CD8-positive, alpha-beta memory T cell (primary cell): ENCODE data around the gene CD2AP. TPM values are rescaled to one million over a fixed set of nuclear protein-coding genes. Genes with fewer than 3 reads are reported as not detected.

Experiments
- CTCF ChIA-PET: fragments of 350-600 bp; sonication (Branson Sonifier 250); formaldehyde crosslinking; loops from one replicate; lab custom pipeline; 2021; ENCODE audit warnings: antibody characterized with exemption; lab: Charles Lee
- POLR2A ChIA-PET: fragments of 350-600 bp; sonication (Branson Sonifier 250); formaldehyde crosslinking; loops from one replicate; lab custom pipeline; 2021; ENCODE audit warnings: antibody characterized with exemption; lab: Charles Lee
- DNase-seq, 5 donors: peaks; one replicate each; pipeline versions ENCODE4 v3.0.0 to v3.0.0-alpha.2; 2020 to 2022; ENCODE audit warnings: mixed read lengths in 1 of 5
- H3K27ac ChIP-seq: one replicate; pipeline ENCODE4 v1.7.0; 2013; ENCODE audit warnings: low read depth, mild to moderate bottlenecking, low read length, moderate library complexity
- H3K27me3 ChIP-seq: 2 replicates; pipeline ENCODE4 v1.7.0; 2013; ENCODE audit warnings: low read length, mild to moderate bottlenecking; ENCODE audit not compliant: insufficient read depth, poor library complexity, severe bottlenecking
- H3K36me3 ChIP-seq: 2 replicates; pipeline ENCODE4 v1.7.0; 2013; ENCODE audit warnings: mild to moderate bottlenecking, low read length, moderate library complexity; ENCODE audit not compliant: insufficient read depth
- H3K4me1 ChIP-seq: 2 replicates; pipeline ENCODE4 v1.7.0; 2013; ENCODE audit warnings: mild to moderate bottlenecking, low read length, moderate library complexity; ENCODE audit not compliant: insufficient read depth
- H3K4me3 ChIP-seq: 2 replicates; pipeline ENCODE4 v1.7.0; 2013; ENCODE audit warnings: mild to moderate bottlenecking, low read length
- H3K9me3 ChIP-seq: 2 replicates; pipeline ENCODE4 v1.7.0; 2013; ENCODE audit warnings: mild to moderate bottlenecking, low read length
- H3K27ac Mint-ChIP-seq, 8 donors: one replicate each; pipeline ENCODE4 v1.8.0; 2020 to 2021; ENCODE audit warnings: mixed read lengths in 8 of 8, mild to moderate bottlenecking in 6 of 8, inconsistent platforms in 3 of 8, moderate library complexity in 3 of 8
- H3K27me3 Mint-ChIP-seq, 2 donors: one replicate each; pipeline ENCODE4 v1.8.0; 2020 to 2021; ENCODE audit warnings: mixed read lengths in 2 of 2, mild to moderate bottlenecking in 1 of 2, moderate library complexity in 1 of 2
- H3K36me3 Mint-ChIP-seq, 3 donors: one replicate each; pipeline ENCODE4 v1.8.0; 2020 to 2021; ENCODE audit warnings: mixed read lengths in 3 of 3, inconsistent platforms in 1 of 3, mild to moderate bottlenecking in 1 of 3
- H3K4me1 Mint-ChIP-seq, 3 donors: one replicate each; pipeline ENCODE4 v1.8.0; 2020 to 2021; ENCODE audit warnings: mixed read lengths in 3 of 3, inconsistent platforms in 1 of 3, mild to moderate bottlenecking in 1 of 3
- H3K4me3 Mint-ChIP-seq, 7 donors: one replicate each; pipeline ENCODE4 v1.8.0; 2020 to 2021; ENCODE audit warnings: mixed read lengths in 7 of 7, mild to moderate bottlenecking in 6 of 7, moderate library complexity in 4 of 7, inconsistent platforms in 2 of 7
- H3K9me3 Mint-ChIP-seq, 5 donors: one replicate each; pipeline ENCODE4 v1.8.0; 2020 to 2022; ENCODE audit warnings: mixed read lengths in 5 of 5, mild to moderate bottlenecking in 3 of 5, moderate library complexity in 2 of 5, inconsistent platforms in 1 of 5
- polyA plus RNA-seq: library from polyadenylated mRNA; unstranded; fragments of 300-500 nt; fragmentation: Illumina TruSeq; gene quantifications from one replicate; pipeline ENCODE4 v1.2.3, GENCODE V29; 2021
- total RNA-seq, 2 experiments: library from RNA; stranded (reverse); gene quantifications; one replicate each; pipeline ENCODE4 v1.2.3, GENCODE V29; 2021

The CD2AP gene
- total and polyA plus RNA-seq, 3 experiments from 2014 or later, result 9.3 to 30.7 (median 28.8) TPM

DNA sequence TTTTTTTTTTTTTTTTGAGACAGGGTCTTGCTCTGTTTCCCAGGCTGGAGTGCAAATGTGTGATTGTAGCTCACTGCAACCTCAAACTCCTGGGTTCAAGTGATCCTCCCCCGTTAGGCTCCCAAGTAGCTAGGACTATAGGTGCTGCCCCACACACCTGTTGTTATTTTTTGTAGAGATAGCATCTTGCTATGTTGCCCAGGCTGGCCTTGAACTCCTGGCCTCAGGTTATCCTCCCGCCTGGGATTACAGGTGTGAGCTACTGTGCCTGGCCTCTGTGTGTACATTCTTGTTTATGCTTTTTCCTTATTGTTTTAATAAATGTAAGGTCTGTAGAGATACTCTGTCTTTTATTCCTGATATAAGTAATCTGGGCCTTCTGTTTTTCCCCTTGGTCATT lies 14.8 kb downstream of the CD2AP start:
- H3K27me3 Mint-ChIP-seq, result no peaks in the 10 kb centered on the region
- no peaks in the 10 kb centered on the region for H3K9me3 Mint-ChIP-seq
- H3K27ac ChIP-seq, result no peak overlapping the region
- no peak overlapping the region for H3K4me3 Mint-ChIP-seq
- H3K36me3 Mint-ChIP-seq, result no peaks in the 10 kb centered on the region
- DNase-seq, result no peak
- H3K4me3 ChIP-seq, result no peak overlapping the region
- peaks cover 3% of the 10 kb centered on the region for H3K4me1 ChIP-seq
- H3K4me1 Mint-ChIP-seq, result peaks cover 64 to 81% (median 75%) of the 10 kb centered on the region in 3 donors
- POLR2A ChIA-PET, result interaction anchor here (0.7 kb wide), 1 partner anchor 51 kb away, joined by 16 read pairs; no protein-coding TSS in a partner anchor
- H3K27me3 ChIP-seq, result no peaks in the 10 kb centered on the region
- H3K27ac Mint-ChIP-seq, result no peak overlapping the region
- CTCF ChIA-PET, result interaction anchor here (1.2 kb wide), 1 partner anchor 14 kb away, joined by 4 read pairs; no protein-coding TSS in a partner anchor
- H3K36me3 ChIP-seq, result no peaks in the 10 kb centered on the region
- H3K9me3 ChIP-seq, result no peaks in the 10 kb centered on the region

DNA sequence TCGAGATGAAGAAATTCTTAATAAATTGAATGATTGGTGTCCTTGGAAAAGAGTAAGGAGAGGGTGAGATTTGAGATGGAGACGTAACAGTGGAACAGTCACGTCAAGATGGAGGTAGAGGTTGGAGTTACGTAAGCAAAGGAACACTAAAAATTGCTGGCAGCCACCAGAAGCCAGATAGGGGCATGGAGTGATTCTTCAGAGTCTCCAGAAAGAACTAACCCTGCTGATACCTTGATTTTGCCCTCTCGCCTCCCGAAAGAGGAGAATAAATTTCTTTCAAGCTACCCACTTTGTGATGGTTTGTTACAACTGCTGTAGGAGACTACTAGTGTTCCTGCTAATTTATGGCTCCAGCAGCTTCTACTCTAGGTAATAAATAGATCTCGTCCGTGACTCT lies 17.6 kb downstream of the CD2AP start:
- POLR2A ChIA-PET, result no interaction called here
- no peak overlapping the region for H3K4me3 Mint-ChIP-seq
- no peak overlapping the region for H3K27ac ChIP-seq
- no peaks in the 10 kb centered on the region for H3K9me3 Mint-ChIP-seq
- CTCF ChIA-PET, result no interaction called here
- H3K4me3 ChIP-seq, result no peak overlapping the region
- peaks cover 13% of the 10 kb centered on the region for H3K4me1 ChIP-seq
- no peaks in the 10 kb centered on the region for H3K27me3 ChIP-seq
- H3K4me1 Mint-ChIP-seq, result peaks cover 76 to 94% (median 93%) of the 10 kb centered on the region in 3 donors
- no peaks in the 10 kb centered on the region for H3K9me3 ChIP-seq
- no peaks in the 10 kb centered on the region for H3K27me3 Mint-ChIP-seq
- peaks cover 0 to 1% (median 0%) of the 10 kb centered on the region in 3 donors for H3K36me3 Mint-ChIP-seq
- H3K36me3 ChIP-seq, result no peaks in the 10 kb centered on the region
- H3K27ac Mint-ChIP-seq, result no peak overlapping the region
- DNase-seq, result no peak

DNA sequence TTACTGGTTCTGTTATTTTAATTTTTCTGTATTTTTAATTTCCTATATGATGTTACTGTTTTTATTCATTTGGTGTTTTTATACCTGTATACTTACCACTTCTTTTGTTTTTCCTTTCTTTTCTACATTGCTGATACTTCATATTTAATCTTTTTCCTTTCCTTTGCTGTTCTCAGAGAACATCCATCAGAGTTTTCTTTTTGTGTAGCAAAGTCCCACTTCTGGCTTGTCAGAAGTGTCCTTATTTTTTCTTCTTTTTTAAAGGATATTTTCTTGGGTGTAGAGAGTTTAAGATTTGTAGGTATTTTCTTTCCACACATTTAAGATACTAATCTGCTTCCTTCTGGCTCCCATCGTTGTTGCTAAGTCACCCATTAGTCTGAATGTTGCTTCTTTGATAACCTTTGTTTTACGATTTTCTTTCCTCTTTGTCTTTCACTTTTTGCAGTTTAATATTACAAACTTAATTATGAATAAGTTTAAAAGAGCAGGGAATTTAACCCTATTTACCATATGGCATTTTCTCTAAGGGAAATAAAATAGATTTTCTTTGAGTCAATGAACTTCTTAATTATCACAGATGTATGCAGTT lies 18.5 kb downstream of the CD2AP start:
- Mint-ChIP-seq H3K36me3 (peaks cover 0 to 1% (median 0%) of the 10 kb centered on the region in 3 donors), H3K9me3 (no peaks in the 10 kb centered on the region), H3K4me1 (peaks cover 72 to 93% (median 91%) of the 10 kb centered on the region in 3 donors), H3K4me3 (no peak overlapping the region), H3K27me3 (no peaks in the 10 kb centered on the region), H3K27ac (peak overlapping the region in 2 of 8 donors; percentile 19 to 34)
- Histone ChIP-seq H3K4me1 (peaks cover 15% of the 10 kb centered on the region), H3K27me3 (no peaks in the 10 kb centered on the region), H3K9me3 (no peaks in the 10 kb centered on the region), H3K27ac (no peak overlapping the region), H3K4me3 (no peak overlapping the region), H3K36me3 (no peaks in the 10 kb centered on the region)
- DNase-seq, result no peak
- POLR2A ChIA-PET, result no interaction called here
- CTCF ChIA-PET, result no interaction called here

DNA sequence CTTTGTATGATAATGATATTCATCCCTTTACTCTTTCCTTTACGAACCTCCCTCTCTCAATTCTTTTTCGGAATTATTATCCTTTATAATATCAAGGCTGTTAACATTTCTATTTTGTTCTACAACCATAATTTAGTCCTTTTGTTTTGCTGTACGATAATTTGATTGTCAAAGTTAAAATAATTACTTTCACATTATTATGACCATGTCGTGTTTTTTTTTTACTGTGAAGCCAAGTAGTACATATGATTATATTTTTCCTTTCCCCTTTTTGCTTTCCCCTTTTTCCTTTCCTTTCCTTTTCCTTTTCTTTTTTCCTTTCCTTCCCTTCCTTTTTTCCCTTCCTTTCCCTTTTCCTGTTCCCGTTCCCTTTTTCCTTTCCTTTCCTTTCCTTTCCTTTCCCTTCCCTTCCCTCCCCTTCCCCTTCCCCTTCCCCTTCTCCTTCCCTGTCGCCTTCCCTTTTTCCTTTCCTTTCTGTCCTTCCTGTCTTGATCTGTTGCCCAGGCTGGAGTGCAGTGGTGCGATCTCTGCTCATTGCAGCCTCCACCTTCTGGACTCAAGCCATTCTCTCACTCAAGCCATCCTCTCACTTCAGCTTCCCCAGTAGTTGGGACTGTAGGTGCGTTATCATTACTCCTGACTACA lies 19.5 kb downstream of the CD2AP start:
- no peaks in the 10 kb centered on the region for H3K27me3 Mint-ChIP-seq
- Histone ChIP-seq H3K27me3 (no peaks in the 10 kb centered on the region), H3K4me1 (peaks cover 15% of the 10 kb centered on the region), H3K27ac (no peak overlapping the region), H3K9me3 (no peaks in the 10 kb centered on the region), H3K36me3 (no peaks in the 10 kb centered on the region), H3K4me3 (no peak overlapping the region)
- DNase-seq, result no peak
- H3K9me3 Mint-ChIP-seq, result no peaks in the 10 kb centered on the region
- peaks cover 0 to 1% (median 0%) of the 10 kb centered on the region in 3 donors for H3K36me3 Mint-ChIP-seq
- H3K4me1 Mint-ChIP-seq, result peaks cover 77 to 98% (median 95%) of the 10 kb centered on the region in 3 donors
- peak overlapping the region in 1 of 7 donors; percentile 13 for H3K4me3 Mint-ChIP-seq
- ChIA-PET CTCF (no interaction called here), POLR2A (no interaction called here)
- peak overlapping the region in 2 of 8 donors; percentile 19 to 29 for H3K27ac Mint-ChIP-seq

DNA sequence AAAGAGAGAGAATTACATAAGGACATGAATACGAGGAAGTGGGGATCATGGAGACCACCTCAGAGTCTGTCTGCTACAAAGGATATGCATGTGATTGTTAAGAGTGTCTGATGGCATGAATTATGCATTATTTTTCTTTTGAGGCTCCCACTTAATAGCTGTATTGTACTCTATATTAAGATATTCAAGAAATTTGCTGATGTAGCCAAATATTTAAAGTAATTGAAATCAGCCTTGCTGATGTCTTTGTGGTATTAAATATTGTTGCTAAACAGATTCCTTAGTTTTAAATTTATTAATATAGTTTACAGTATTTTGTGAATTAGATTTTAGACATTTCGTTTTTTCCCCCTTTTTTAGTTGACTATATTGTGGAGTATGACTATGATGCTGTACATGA lies 25.3 kb downstream of the CD2AP start:
- Histone ChIP-seq H3K4me1 (peaks cover 12% of the 10 kb centered on the region), H3K27ac (no peak overlapping the region), H3K27me3 (no peaks in the 10 kb centered on the region), H3K4me3 (no peak overlapping the region), H3K9me3 (no peaks in the 10 kb centered on the region), H3K36me3 (peaks cover 7% of the 10 kb centered on the region)
- POLR2A ChIA-PET, result no interaction called here
- DNase-seq, result no peak
- Mint-ChIP-seq H3K36me3 (peaks cover 14 to 23% (median 18%) of the 10 kb centered on the region in 3 donors), H3K4me1 (peaks cover 44 to 66% (median 59%) of the 10 kb centered on the region in 3 donors), H3K27ac (peak overlapping the region in 3 of 8 donors; percentile 17 to 77 (median 35)), H3K9me3 (no peaks in the 10 kb centered on the region), H3K4me3 (peak overlapping the region in 1 of 7 donors; percentile 35), H3K27me3 (no peaks in the 10 kb centered on the region)
- CTCF ChIA-PET, result no interaction called here

DNA sequence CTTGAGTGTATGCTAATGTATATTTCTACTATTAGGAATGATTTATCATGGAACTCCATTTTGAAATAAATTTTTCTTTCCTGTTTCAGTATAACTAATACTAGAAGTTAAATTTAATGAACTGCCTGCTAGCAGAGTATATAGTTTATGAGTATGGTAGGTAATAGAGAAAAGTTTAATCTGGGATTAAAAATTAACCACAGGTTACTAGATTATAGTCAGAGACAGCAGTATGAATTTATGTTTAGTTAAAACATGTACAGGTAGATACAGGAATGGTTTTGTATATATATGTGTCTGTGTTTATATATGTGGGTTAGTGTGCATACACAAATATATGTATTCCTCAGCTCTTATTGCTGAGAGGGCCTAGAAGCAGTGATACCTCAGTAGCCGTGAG lies 32.3 kb downstream of the CD2AP start:
- H3K27ac Mint-ChIP-seq, result no peak overlapping the region
- H3K27me3 Mint-ChIP-seq, result no peaks in the 10 kb centered on the region
- ChIA-PET CTCF (no interaction called here), POLR2A (no interaction called here)
- Histone ChIP-seq H3K4me1 (no peaks in the 10 kb centered on the region), H3K27ac (no peak overlapping the region), H3K36me3 (no peaks in the 10 kb centered on the region), H3K9me3 (no peaks in the 10 kb centered on the region), H3K27me3 (no peaks in the 10 kb centered on the region), H3K4me3 (no peak overlapping the region)
- no peak for DNase-seq
- peaks cover 18 to 53% (median 44%) of the 10 kb centered on the region in 3 donors for H3K36me3 Mint-ChIP-seq
- H3K9me3 Mint-ChIP-seq, result peaks cover 0 to 9% (median 7%) of the 10 kb centered on the region in 5 donors
- H3K4me3 Mint-ChIP-seq, result no peak overlapping the region
- peaks cover 22 to 57% (median 29%) of the 10 kb centered on the region in 3 donors for H3K4me1 Mint-ChIP-seq

DNA sequence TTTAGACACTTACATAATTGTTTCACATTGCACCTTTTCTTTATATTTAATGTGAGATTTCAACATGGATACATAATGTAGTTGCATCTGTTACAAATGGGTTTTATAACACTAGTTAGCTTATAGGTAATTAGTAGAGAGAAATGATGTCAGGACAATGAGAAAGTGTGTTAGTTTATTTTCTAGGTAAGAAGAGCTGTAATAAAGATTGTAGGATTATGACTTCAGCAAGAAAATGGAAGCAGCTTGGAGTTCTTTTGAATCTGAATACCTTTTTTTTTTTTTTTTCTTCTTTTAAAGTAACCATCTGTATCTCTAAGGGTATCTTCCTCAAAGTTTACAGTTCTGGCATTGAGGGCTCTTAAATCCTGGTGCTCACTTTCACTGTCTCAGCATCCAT lies 35.3 kb downstream of the CD2AP start:
- H3K27ac ChIP-seq, result no peak overlapping the region
- no peaks in the 10 kb centered on the region for H3K9me3 ChIP-seq
- ChIA-PET CTCF (interaction anchor here (1.2 kb wide), 1 partner anchor 119 kb away, joined by 3 read pairs; no protein-coding TSS in a partner anchor), POLR2A (no interaction called here)
- Mint-ChIP-seq H3K36me3 (peaks cover 10 to 53% (median 30%) of the 10 kb centered on the region in 3 donors), H3K27me3 (no peaks in the 10 kb centered on the region), H3K4me3 (no peak overlapping the region), H3K27ac (no peak overlapping the region), H3K4me1 (peaks cover 26 to 65% (median 45%) of the 10 kb centered on the region in 3 donors), H3K9me3 (peaks cover 0 to 9% (median 7%) of the 10 kb centered on the region in 5 donors)
- H3K4me1 ChIP-seq, result no peaks in the 10 kb centered on the region
- H3K36me3 ChIP-seq, result no peaks in the 10 kb centered on the region
- no peak overlapping the region for H3K4me3 ChIP-seq
- H3K27me3 ChIP-seq, result no peaks in the 10 kb centered on the region
- DNase-seq, result no peak

DNA sequence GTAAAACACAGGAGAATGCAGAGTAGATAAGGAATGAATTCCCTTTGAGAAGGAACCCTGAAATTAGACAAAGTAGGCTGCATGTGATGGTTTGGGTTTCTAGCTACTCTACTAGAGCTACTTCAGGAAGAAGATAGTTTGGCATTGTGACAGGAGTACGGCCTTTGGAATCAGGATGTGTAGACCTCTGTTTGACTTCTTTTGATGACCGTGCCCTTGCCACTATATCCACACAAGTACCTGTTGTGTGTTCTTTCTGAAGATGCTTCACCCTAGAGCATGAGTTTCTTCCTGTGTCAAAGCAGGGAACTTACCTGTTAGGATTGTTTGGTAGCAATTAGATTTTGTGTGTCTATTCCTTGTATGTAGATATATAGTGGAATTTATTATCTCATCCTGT lies 41.7 kb downstream of the CD2AP start:
- H3K36me3 ChIP-seq, result no peaks in the 10 kb centered on the region

More for the DNA sequence above, 41.7 kb downstream of the CD2AP start:
- Mint-ChIP-seq H3K4me3 (no peak overlapping the region), H3K9me3 (no peaks in the 10 kb centered on the region), H3K4me1 (peaks cover 41 to 78% (median 67%) of the 10 kb centered on the region in 3 donors), H3K27ac (no peak overlapping the region), H3K27me3 (peaks cover 0 to 5% of the 10 kb centered on the region in 2 donors), H3K36me3 (peaks cover 0 to 13% (median 3%) of the 10 kb centered on the region in 3 donors)
- Histone ChIP-seq H3K27ac (no peak overlapping the region), H3K9me3 (no peaks in the 10 kb centered on the region), H3K4me3 (no peak overlapping the region), H3K27me3 (no peaks in the 10 kb centered on the region), H3K4me1 (no peaks in the 10 kb centered on the region)
- POLR2A ChIA-PET, result no interaction called here
- CTCF ChIA-PET, result no interaction called here
- DNase-seq, result no peak
